NCI-H187 (cell line): ENCODE data around the gene SOX14.

Source experiments
- DNase-seq, 2 experiments: peaks; one replicate each; lab custom pipeline; 2025; lab: John Stamatoyannopoulos, UW

SOX14 gene

DNA sequence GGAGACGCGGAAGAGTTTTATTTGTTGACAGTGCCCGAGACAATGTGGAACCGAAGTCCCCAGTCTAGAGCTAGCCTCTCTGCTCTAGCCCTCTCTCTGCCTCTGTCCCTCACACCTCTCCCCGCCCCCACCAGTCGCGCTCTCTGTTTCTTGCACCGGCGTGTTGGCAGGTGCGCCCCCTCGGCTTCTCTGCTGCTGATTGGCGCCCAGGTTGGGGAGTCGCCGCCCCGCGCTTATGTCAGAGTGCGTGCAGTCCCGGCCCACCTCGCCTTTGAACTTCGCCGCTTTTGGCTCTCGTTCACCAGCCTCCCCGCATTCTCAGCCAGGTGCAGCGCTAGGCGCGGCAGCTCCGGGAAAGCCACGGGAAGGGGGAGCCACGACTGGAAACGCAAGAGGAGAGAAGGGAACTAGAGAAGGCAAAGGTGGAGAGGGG lies at the start of gene SOX14:
TSS of gene SOX14 (plus strand) at position 315 of the 433 bp plus-strand sequence. CDS start 470 bp downstream, outside the sequence.
- no peak for DNase-seq

DNA sequence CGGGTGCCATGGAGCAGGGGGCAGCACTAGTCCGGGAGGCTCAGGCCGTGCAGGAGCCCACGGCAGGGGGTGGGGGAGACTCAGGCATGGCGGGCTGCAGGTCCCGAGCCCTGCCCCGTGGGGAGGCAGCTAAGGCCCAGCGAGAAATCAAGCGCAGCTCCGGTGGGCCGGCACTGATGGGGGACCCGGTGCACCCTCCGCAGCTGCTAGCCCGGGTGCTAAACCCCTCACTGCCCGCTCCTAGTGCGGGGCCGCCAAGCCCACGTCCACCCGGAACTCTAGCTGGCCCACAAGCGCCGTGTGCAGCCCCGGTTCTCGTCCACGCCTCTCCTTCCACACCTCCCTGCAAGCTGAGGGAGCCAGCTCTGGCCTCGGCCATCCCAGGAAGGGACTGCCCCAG lies 49.6 kb upstream of the SOX14 start:
- DNase-seq, result no peak

DNA sequence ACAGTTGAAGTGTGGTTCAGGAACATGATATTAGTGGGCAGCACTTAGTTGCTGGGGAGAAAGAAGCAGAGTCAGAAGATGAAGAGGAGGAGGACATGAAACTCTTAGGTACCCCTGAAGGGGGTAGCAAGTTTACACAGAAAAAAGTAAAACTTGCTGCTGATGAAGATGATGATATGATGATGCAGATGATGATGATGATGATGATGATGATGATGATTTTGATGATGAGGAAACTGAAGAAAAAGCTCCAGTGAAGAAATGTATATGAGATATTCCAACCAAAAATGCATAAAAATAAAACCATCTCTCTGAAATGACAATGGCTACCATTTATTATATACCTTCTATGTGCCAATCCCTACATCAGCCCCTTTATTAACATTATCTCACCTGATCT lies 39.9 kb upstream of the SOX14 start:
- DNase-seq, result no peak

DNA sequence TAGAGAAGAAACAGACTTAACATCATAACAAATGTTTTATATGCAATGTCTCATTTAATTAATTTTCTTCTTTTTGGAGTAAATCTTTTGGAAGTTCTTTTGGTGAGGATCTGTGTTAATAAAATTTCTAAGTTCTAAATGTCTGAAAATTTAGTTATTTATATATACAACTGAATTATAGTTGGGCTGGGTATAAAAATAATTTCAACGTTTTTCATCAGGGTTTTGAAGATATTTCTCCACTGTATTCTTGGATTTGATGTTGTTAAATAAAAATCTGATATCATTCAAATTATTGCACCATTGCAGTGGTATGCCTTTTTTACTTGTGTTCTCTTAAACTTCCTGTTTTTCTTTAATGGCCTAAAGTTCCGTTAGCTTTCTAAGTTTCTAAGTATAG lies 26.9 kb upstream of the SOX14 start:
- DNase-seq, result no peak

DNA sequence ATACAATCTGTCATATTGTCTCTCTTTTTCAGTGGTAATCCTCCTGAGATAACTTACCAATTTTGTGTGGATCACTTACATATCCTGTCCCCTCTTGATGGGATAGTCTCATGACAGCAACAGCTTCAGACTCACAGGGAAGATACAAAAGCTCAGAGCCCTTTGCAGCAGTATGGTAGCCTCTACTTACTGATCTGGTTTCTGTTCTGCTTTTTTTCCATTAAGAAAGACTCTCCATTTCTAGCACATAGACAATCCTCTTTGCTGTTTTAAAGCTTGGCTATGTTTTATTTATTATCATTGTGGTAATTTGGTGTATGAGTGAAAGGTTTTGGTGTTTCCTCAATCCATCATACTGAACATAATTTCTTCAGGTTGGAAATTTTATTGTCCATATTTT lies 25.4 kb upstream of the SOX14 start:
- DNase-seq, result no peak

DNA sequence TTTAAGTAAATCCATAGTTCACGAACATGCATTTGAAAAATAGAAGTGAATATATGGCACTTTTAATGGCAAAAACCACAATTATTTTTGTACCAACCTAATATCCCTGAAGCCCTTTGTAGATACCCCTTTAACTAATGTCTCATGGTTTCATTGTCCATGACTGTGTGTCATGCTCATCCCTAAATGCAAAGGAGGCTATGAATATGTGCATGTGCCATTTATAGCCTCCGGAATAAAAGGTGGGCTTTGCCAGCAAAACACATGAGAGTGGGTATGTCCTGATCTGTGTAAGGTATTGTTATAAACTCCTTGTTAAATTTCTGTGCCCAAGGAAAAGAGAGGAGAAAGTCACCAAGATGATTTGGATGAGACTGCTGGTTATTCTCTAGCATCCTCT lies 20.5 kb upstream of the SOX14 start:
- no peak for DNase-seq

DNA sequence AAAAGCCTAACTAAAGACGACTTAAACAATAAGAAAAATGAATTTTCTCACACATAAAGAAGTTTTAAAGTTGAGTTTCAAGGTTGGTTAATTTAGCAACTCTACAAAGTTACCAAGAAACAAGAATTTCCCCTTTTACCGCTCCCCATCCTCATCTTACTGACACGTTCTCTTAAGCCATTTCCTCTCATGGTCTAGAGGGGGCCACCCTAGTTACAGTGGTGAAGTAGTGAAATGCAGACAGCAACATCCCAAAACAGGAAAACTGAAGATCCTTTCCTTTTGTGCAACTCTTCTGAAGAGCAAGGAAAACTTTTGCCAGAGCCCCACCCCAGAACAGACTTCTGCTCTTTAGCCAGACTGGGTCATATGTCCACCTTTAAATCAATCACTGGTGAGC lies 17.3 kb upstream of the SOX14 start:
- no peak for DNase-seq

DNA sequence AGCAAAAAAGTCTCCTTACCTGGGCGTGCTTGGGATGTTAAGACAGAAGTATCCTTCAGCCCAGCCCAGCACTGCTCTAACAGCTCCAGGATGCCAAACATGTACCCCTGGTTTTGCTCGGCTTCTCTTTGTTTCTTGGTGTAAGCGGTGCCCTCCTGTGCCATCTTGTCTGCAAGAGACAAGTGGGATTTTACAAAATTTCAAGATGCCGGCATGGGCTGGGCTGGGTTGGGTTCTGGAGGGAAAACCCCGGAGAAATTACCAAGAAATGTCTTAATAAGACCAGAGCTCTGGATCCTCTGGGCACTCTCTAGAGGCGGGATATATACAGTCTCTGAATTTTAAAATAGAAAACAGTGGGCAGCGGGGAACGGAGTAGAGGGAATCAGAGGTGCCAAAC lies 4.6 kb upstream of the SOX14 start:
- DNase-seq, result no peak

DNA sequence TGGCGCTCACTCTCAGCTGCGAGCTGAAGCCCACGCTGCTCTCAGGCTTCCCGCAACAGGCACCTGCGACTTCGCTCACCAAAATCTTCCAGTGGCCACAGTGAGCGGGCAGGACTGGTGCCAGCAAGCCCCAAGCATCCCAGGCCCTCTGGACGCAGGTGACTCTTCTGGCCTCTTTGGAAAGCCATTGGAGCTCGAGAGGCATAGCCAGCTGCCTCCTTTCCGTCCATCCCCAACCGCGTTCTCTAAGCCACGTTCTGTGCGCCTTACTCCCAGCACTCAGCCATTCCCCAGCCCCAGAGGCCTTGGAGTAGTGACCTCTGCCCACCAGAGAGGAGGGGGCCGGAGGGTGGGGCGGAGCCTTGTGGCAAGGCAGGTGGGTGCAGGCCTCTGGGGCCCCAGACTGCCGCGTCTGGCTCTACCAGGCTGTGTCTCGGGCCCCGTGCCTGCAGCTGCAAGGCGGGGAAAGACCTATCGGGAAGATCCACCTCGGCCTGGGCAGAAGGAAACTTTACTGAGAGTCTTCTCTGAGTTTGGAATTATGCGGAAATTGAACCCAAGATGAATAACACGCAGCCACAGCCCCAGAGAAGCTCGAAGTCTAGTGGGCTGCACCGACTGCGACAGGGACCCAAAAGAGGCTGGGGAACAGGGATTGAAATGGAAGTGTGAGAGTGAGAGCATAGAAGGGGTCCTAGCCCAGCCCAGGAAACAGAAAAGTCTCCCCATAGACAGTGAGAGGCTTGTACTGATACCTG lies 3.6 kb upstream of the SOX14 start:
- DNase-seq, result no peak

DNA sequence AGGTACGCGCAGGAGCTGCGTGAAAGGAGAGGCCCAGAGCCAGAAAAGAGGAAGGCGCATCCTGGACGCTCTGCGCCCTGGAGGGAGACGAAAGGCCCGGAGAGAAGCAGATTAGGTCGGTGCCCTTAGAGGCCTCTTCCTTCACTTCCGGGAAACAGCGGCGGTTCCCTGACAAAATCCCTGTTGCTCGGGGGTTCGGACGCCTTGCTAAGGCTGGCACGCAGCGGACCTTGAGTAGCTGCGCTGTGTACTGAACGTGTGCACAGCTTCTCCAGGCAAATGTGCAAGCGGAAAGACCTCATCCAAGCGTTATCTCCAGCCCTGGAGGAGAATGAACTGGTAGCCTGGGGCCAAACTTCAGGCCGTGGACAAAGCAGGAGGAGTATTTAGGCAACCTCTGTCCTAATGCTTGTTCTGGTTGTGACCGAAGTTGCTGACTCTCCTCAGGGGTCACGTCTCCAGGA lies 3.0 kb upstream of the SOX14 start:
- DNase-seq, result no peak

DNA sequence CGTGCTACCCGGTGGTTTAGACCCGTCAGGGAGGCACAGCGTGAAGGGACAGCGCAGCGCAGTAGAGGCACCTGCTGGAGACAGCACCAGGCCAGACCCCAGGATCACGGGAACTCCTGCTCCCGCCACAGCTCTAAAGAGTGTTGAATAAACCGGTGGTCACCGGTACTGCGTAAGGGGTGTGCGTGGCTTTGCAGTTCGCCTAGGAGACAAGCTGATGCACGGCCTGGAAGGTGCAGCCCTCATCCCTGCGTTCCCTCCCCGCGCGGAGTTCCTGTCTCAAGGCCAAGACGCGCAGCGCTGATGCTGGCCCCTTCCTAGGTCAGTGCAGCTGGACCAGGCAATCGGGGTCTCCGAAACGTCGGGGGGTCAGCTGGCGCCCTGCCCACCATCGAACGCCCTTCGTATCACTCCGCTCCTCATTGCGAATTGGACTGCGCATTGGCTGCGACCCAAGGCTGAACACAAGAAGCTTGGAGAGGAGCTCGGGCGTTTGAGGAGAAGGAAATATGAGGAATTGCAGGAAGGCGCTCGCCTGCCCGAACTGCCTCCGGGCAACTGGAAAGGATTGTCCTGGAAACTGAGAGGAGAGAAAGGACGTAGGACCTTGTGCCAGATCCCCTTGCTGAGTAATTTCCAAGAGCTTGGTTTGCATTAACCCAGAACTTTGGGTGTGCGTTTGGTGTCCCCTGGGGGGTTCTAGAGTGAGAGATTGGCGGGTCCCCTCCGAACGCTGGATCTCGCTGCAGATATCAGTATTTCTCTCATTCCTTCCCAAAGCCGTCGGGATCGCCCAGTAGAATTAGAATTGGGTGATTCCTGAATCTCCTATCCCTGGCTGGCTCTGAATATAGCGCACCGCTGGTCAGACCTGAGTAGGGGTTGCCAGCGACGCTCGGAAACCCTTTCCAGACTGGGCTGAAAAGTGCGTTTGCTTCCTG lies 2.3 kb upstream of the SOX14 start:
- DNase-seq, result no peak

DNA sequence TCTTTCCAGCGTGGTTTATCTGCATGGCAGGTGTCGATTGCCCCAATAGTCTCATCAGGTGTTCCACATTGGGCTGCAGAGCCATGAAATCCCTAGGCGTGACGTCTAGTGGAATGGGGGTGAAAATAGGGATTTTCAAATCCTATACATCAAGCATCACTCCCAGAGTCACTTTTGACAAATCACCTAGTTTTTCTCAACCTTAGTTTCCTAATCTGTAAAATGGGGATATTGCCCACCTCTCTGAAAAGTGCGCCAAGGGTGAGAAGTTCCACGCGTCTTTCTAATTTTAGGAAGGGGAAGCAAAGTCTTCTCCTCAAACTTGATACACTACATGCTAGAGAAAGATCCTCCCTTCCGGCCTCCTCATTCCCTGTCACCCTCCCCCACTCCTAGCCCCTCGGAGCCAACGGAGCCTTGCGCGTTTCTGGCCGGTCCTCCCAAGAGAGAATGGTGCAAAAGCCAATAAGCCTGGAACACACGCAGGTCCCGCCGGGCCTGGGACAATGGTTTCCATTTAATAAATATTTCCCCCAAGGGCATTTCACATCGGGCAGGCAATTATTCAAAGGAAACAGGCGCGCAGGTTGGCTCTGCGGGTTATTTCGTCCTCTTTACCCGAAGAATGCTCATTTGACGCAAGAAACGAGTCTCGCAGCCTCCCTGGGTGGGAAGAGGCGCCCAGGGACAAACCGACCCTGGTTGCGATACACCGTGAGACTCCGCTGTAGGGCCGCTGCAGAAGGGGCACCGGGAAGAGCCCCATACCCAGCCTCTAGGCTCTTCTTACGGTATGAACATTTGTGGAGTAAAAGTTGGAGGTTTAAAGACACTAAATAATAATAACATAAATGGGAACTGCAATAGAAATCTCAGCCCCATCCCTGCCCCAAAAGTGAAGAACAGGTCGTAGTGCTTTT lies 1.2 kb upstream of the SOX14 start:
- DNase-seq, result no peak

DNA sequence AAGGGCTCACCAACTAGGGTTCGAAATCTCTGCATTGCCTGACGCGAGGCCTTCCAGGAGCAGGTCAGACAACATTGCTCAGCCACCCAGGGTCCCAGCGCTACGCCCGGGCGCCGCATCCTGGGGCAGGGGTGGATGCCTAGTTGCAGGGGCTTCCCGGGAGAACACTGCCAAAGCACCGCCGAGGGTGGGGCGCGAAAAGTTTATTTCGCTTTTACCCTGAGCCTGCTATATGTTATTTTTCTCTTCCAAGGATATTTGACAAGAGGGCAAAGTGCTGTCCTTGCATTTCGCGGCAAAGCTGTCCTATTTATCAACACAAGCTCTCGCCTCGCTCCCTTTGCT lies 549 bp upstream of the SOX14 start:
- DNase-seq, result no peak

DNA sequence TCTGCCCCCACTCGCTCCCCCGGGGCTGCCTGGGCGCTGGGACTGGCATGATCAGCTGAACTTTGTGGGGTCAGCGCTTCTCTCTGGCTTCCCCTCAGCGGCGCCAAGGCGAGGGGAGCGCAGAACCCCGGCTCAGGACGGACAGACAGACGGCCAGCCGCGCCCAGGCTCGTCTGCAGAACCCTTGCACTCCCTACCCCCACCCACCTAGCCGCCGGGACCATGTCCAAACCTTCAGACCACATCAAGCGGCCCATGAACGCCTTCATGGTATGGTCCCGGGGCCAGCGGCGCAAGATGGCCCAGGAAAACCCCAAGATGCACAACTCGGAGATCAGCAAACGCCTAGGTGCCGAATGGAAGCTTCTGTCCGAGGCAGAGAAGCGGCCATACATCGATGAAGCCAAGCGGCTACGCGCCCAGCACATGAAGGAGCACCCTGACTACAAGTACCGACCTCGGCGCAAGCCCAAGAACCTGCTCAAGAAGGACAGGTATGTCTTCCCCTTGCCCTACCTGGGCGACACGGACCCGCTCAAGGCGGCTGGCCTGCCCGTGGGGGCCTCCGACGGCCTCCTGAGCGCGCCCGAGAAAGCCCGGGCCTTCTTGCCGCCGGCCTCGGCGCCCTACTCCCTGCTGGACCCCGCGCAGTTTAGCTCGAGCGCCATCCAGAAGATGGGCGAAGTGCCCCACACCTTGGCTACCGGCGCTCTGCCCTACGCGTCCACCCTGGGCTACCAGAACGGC lies 621 bp downstream of the SOX14 start:
- no peak for DNase-seq

DNA sequence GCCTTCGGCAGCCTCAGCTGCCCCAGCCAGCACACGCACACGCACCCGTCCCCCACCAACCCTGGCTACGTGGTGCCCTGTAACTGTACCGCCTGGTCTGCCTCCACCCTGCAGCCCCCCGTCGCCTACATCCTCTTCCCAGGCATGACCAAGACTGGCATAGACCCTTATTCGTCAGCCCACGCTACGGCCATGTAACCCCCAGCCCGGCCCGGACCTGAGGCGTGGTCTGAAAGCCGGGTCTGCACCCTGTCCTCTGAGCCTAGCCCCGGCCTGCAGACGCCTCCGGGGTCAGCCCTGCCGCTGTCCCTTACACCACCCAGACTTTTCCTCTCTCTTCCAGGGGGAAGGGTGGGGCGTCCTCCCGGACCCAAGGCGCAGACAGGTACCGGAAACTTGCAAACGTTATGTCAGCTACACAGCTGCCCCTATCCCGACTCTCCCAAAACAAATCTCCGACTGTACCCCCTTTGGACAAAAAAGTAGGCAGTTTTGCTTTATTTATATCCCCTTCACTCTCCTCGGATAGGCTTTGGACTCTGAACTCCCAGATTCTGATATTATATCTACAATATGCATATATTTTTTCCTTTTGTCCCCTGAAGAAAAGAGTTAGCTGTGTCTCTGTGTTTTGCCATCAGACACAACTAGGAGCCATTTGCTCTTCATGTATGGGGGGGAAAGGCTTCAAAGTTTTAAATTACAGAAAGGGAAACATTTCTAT lies 1.4 kb downstream of the SOX14 start:
- no peak for DNase-seq

DNA sequence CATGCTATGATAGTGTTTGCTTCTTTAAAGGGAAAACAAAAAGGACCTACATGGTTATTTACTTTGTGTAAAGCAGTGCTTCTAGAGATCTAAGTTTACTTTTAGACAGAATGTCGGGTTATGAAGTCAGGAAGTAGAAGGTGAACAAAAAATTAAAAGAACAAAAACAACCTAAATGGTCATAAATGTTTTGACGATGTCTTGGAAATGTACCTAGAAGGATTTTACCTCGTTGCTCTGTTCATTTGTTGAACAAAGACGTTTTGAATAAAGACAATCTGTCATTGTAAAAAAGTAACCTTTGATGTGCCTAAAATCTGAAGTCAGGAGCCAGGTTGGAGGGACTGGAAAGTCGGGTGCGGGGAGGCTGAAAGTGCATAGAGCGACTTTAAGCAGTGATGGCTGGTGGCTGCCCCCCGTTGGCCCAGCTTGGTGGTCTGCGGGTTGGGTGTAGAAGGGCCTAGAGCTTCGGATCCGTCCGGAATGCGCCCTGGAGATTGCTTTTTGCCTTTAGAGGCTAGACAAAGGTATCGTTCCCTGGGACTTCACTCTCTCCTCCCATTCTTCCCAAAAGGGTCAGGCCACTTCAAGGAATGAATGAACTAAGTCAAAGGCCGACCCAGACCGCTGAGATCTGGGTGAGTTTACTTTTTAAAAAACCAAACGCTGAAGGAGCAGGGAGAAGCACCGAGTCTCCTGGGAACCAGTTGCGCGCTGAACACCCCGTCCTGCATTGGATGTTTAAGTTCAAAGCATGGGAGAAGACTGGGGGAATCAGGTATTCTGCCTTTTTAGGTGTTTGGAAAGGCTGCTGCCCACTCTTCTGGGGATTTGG lies 2.1 kb downstream of the SOX14 start:
- DNase-seq, result no peak

DNA sequence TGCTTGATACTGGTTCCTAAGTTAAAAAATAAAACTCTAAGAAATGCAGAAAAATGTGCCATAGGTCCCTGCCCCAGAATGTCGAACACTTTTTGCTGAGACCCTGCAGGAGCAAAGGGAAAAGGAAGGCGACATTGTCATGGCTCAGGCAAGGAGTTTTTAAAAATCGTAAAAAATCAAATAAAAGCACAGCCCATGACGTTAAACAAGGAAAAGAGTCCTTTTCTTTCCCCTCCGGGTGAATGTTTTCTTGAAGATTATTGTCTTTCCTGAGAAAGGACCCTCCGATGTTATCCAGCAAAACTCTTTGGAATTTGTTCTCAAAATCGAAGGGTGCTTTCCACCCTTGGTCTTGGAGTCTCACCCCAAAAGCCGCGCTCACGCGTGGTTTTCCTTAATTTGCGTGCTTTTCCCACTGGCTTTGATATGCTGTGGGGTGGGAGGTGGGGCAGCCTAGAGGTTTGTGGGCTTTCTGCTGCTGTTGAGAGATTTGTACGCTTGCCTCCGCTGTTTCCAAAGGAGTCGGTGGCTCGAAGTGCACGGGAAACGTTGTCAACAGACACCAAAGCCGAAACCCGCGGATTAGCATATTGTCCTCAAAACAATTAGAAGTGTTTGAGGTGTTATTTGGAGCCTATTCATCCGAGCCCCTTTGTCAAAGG lies 2.9 kb downstream of the SOX14 start:
- DNase-seq, result no peak

DNA sequence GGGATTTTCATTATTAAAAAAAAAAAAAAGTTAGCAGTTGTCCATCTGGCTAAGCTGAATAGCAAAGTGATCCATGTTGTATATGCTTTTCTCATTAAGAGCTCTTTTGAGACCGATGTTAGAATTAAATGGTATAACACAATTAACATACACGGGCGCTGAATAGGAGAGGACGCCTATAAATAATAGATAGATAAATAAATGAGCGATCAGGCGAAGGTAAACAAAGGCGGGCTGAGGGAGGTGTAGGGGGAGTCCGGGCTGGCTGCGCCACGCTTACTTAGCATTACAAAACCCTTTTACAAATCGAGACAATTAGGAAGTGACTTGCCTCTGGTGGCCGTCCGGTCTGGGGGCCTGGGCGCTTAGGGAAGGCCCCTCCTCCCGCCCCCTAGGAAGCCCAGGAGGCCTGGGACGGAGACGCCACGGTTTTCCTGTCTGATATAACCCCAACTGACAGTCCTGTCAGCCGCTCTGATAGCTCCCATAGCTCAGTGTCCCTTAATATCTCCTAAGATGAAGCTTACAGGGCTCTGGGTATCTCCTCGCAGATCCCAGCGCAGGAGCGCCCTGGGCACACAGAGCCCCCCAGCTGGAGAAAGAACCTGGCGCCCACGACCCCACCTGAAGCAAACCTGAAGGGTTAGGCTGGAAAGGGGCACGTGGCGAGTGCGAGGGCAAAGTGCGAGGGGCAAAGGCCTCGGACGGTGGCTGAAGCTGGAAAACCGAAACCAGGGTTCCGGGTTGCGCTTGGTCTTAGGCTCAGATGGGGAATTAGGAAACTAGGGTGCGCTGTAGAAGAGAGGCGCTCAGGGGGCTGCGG lies 3.6 kb downstream of the SOX14 start:
- no peak for DNase-seq
